Esophagus mucosa (tissue), 1 donor: Measurements from ENCODE around the gene LILRA1. TPM values are rescaled to one million over a fixed set of nuclear protein-coding genes. Genes with fewer than 3 reads are reported as not detected.
"Not testable (repeated sequence)": the region's sequence is repeated elsewhere in the genome, so short reads cannot be mapped to it uniquely, and the experiment has no call there.

Experiments used
- ATAC-seq: fragments of 200-7000 bp; cut with Tn5 transposase; one replicate; pipeline ENCODE4 v1.9.1; 2020
- total RNA-seq: library from RNA; stranded (reverse); gene quantifications from one replicate; pipeline ENCODE4 v1.2.4, GENCODE V29; 2023
- donor health status: DM: yes; HTN: yes; CAD: no.

LILRA1 gene
- total RNA-seq: 0.16 TPM

- ATAC-seq: not testable (repeated sequence)
Measured at GRCh38 chr19:54593445-54593844, at the start of gene LILRA1. Gene LILRA1, plus strand, starts transcription at chr19:54593632. Its CDS starts 613 bp downstream, at chr19:54594245.

DNA sequence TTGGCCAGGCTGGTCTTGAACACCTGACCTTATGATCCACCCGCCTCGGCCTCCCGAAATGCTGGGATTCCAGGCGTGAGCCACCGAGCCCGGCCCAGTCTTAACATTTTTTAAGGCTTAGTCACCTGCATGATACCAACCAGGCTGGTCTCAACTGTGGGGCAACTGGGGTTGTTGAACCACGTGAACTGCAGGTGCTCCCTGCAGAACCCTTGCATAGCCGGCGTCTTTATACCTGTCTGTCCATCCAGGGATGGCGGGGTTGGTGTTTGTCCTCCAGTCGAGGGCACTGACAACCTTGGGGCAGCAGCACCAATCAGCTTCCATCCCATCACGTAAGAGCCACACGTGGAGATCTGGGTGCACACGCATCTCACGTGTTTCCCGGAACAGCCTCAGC is 44.6 kb upstream of the LILRA1 start:
- ATAC-seq: no peak

DNA sequence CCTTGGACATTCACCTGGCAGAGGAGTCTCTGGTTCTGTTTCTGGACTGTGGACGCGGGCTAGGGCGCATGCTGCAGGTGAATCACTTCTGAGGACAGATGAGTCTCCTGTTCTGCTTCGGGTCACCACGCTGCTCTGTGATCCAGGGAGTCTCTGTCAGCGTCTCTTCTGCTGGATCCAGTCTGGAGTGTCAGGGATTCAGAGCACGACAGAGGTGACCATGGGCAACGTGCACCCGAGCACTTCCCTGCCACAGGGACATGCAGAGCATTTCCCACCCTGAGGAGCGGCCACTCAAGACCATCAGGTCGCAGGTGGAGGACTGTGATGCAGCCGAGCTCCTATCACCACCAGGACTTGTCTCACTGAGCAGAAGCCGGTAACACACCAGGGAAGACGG is 44.2 kb upstream of the LILRA1 start:
- ATAC-seq: no peak

- no peak for ATAC-seq
Measured at GRCh38 chr19:54551293-54551692, 42.1 kb upstream of the LILRA1 start.

DNA sequence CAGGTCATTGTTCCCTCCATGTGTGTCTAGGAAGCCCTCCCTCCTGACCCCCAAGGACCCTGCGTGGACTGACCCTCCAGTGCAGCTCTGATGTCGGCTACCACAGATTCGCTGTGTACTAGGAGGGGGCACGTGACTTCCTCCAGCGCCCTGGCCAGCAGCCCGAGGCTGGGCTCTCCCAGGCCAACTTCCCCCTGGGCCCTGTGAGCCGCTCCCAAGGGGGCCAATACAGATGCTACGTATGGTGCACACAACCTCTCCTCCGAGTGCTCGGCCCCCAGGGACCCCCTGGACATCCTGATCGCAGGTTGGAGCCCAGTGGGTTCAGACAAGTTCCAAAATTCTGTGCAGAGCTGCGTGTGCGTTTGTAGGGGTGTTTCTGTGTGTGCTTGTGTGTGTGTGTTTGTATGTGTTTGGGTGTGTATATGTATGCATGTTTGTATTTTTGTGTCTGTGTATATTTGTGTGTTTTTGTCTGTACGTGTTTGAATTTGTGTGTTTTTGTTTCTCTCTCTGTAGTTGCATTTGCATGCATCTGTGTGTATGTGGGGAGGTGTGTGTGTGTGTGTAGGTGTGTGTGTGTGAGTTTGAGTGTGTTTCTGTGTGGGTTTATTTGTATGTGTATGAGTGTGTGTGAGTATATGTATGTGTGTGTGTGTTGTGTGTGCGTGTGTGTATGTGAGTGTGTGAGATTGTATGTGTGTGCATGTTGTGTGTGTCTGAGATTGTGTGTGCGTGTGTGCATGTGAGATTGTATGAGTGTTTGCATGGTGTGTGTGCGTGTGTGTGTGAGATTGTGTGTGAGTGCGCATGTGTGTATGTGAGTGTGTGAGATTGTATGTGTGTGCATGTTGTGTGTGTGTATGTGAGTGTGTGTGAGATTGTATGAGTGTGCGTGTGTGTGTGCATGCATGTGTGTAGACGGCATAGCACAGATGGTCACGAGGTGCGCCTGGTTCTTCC is 41.2 kb upstream of the LILRA1 start:
- ATAC-seq: no peak

GRCh38 chr19:54552913-54553310 is 40.5 kb upstream of the LILRA1 start:
- ATAC-seq: no peak

GRCh38 chr19:54554006-54554405 is 39.4 kb upstream of the LILRA1 start:
- ATAC-seq: no peak

- no peak for ATAC-seq
Measured at GRCh38 chr19:54554896-54555295, 38.5 kb upstream of the LILRA1 start.

GRCh38 chr19:54556194-54556593 is 37.2 kb upstream of the LILRA1 start:
- no peak for ATAC-seq

DNA sequence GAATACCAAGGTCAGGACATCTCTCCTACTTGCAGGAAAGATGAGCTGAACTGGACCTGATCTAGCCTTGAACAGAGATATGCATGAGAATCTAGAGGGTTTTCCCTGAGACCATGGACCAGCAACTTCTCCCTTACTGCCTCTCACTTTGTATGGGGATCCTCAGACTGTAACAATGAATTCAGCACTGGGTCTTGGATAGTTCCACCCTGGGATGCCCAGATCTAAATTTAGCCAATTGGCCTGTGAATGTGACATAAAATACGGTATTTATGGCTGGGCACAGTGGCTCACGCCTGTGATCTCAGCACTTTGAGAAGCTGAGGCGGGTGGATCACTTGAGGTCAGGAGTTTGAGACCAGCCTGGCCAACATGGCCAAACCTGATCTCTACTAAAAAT is 35.1 kb upstream of the LILRA1 start:
- no peak for ATAC-seq

GRCh38 chr19:54560881-54561385 is 32.5 kb upstream of the LILRA1 start:
- ATAC-seq: no peak

- ATAC-seq: no peak
Measured at GRCh38 chr19:54561840-54562239, 31.6 kb upstream of the LILRA1 start.

- not testable (repeated sequence) for ATAC-seq
Measured at GRCh38 chr19:54563206-54563605, 30.2 kb upstream of the LILRA1 start.

GRCh38 chr19:54570316-54570715 is 23.1 kb upstream of the LILRA1 start:
- no peak for ATAC-seq

GRCh38 chr19:54571715-54572615 is 21.5 kb upstream of the LILRA1 start:
- not testable (repeated sequence) for ATAC-seq

DNA sequence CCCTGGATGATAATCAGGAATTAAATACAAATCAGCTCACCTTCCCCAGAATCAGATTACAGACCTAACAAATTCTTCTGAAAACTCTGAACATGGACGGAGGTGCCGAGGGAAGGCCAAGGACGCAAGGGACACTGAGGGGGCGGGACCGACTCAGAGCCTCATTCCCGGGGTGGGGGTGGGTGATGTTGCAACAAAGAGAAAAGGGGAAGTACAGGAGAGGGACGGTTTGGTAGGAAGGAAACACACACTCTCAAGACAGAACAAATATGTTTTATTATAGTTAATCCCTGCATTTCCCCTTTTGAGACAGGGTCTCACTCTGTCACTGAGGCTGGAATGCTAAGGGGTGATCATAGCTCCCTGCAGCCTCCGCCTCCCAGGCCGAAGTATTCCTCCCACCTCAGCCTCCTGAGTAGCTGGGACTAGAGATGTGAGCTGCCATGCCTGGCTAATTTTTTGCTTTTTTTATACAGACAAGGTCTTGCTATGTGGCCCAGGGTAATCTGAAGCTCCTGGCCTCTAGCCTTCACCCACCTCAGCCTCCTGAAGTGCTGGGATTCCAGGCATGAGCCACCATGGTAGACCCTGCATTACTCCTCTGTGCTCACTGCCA is 20.6 kb upstream of the LILRA1 start:
- no peak for ATAC-seq

GRCh38 chr19:54573330-54573872 is 20.0 kb upstream of the LILRA1 start, which contains the start of gene LILRA2:
Gene LILRA2, plus strand, starts transcription at chr19:54573790. Its CDS starts 89 bp downstream, at chr19:54573879.
- ATAC-seq: no peak

DNA sequence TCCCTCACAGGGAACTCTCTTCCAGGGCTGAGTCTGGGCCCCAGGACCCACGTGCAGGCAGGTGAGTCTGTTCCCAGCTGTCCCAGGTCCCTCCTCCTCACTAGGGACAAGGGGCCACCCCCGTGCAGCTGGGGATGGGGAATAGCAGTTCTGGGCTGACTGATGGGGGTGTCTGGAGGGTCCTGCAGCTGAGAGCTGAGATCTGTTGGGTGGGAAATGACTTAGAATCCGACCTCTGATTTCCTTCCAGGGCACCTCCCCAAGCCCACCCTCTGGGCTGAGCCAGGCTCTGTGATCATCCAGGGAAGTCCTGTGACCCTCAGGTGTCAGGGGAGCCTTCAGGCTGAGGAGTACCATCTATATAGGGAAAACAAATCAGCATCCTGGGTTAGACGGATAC is 19.4 kb upstream of the LILRA1 start:
- ATAC-seq: no peak

- no peak for ATAC-seq
Measured at GRCh38 chr19:54574527-54575056, 18.8 kb upstream of the LILRA1 start.

GRCh38 chr19:54575205-54575604 is 18.2 kb upstream of the LILRA1 start:
- ATAC-seq: not testable (repeated sequence)

GRCh38 chr19:54576411-54576976 is 16.9 kb upstream of the LILRA1 start:
- ATAC-seq: no peak

- ATAC-seq: no peak
Measured at GRCh38 chr19:54577334-54577733, 16.1 kb upstream of the LILRA1 start.
